Cerebellar nuclear complex (tissue), 1 donor: ENCODE data around the gene LGALS12.
A peak's percentile ranks its signal among the peaks of the same experiment; 100 is the strongest.
"Not testable (repeated sequence)": the region's sequence is repeated elsewhere in the genome, so short reads cannot be mapped to it uniquely, and the experiment has no call there.

Source experiments
- DNase-seq, 2 experiments: peaks; one replicate each; lab custom pipeline; 2025; lab: John Stamatoyannopoulos, UW

Gene LGALS12

GRCh38 chr11:63504933-63505586, 824 bp upstream of the LGALS12 start:
- no peak for DNase-seq

GRCh38 chr11:63506876-63507275, 992 bp downstream of the LGALS12 start:
- DNase-seq = no peak

GRCh38 chr11:63507511-63507910, 1.6 kb downstream of the LGALS12 start:
- no peak for DNase-seq

- DNase-seq = no peak
These were observed 2.1 kb downstream of the LGALS12 start for GRCh38 chr11:63508009-63508408.

GRCh38 chr11:63508745-63509144, 2.9 kb downstream of the LGALS12 start:
- no peak for DNase-seq

DNA sequence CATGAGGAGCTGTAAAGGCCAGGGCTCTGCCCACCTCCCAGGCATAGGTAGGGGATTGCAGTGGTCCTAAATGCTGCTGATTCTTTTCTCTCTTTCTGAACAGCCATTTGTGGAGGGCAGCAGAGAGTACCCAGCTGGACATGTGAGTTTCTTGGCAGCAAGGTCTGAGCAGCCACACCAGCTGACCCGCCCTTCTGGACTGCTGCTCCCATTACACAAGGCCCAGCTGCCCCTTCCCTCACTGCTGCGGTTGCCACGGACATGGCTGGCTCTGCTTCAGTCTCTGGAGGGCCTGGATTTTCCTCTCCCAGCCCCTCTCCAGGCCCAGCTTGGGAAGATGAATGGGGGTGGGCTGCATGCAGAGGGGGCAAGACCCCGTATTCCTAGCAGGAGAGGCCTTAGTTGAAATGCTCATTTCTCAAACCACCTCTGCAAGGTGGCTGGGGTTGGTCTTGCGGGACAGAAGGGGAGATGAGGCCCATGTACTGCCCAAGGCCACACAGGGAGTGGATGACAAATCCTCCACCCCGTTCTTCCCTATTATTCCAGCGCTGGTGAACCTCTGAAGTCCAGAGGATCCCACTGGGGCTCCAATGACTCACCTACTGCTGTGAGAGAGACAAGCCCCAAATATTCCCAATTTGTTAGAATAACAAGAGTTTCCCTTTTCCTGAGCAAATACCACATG, 4.6 kb downstream of the LGALS12 start:
- DNase-seq = peak in 1 of 2 experiments; percentile 7

DNA sequence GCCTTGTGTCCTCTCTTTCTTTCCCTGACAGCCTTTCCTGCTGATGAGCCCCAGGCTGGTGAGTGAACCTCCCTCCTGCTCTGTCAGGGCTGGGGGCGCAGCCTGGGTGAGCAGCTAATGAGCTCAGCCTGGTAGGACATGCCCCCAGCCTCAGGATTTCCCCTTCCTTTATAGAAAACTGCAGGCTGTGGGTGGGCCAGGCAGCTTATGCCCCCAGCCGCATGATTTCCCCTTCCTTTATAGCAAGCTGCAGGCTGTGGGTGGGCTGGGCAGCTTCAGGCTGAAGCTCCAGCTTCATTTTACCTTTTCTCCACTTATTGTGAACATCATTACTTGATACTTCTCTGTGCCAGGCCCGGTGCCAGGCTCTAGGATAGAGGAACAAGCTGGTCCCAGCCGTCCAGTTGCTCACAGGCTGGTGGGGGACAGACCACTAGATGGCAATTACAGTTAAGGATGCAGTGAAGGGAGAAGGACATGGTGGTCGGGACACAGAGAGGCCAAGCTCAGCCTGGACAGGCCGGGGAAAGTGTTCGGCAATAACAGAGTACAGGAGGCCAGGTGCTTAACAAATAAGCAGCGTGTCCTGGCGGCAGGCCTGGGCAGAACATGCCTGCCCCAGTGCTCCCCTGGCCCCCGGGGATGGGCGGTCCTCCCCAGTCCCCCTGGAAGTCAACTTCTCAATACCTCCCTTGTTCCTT, 5.3 kb downstream of the LGALS12 start:
- DNase-seq = no peak

- no peak for DNase-seq
These were observed 6.9 kb downstream of the LGALS12 start for GRCh38 chr11:63512816-63513215.

- DNase-seq = no peak
These were observed 10.2 kb downstream of the LGALS12 start for GRCh38 chr11:63516109-63516508.

DNA sequence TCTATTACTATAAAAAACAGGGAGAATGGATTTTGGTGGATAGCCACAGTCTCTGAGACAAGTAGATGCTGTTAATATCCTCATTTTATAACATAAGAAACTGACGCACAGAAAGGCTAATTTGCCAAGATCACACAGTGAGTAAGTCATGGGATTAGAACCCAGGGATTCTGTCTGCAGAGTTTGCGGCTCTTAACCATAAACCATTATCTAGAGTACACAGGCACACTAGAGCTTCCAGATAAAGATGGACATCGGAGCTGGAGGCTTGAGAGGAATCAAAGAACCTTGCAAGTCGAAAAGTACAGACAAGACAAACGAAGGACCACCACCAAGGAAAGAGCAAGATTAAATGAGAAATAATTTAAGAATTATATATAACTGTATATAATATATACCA, 11.3 kb downstream of the LGALS12 start:
- no peak for DNase-seq

DNA sequence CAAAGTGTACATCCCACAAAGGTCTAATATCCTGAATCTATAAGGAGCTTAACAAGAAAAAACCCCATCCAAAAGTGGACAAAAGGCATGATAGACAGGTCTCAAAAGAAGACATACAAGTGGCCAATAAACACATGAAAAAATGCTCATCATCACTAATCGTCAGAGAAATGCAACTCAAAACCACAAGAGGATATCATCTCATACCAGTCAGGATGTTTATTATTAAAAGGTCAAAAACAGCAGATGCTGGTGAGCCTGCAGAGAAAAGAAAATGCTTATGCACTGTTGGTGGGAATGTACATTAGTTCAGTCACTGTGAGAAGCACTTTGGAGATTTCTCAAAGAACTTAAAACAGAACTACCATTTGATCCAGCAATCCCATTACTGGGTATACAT, 12.7 kb downstream of the LGALS12 start:
- DNase-seq = no peak

DNA sequence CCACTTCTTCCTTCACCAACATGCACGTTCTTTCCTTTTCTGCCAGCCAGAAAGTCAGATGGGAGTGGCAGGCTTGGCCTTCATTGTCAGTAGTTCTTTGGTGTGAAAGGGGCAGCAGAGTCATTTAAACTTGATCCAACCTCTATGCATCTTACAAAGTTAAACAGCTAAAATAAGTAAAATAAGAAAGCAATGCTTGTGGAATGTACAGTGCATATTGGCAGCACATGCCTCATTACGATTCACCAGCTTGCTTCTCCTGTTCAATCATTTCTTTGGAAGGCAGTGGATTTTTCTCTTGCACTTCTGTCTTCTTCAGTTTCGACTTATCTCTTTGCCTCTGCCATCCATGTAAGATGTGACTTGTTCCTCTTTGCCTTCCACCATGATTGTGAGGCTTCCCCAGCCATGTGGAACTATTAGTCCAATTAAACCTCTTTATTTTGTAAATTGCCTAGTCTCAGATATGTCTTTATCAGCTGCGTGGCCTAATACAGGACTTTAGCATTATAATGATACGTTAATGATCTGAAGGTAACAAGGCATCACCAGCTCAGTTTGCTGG, 14.8 kb downstream of the LGALS12 start:
- DNase-seq = no peak

GRCh38 chr11:63521896-63522295, 16.0 kb downstream of the LGALS12 start:
- no peak for DNase-seq

GRCh38 chr11:63523151-63523550, 17.3 kb downstream of the LGALS12 start:
- no peak for DNase-seq

DNA sequence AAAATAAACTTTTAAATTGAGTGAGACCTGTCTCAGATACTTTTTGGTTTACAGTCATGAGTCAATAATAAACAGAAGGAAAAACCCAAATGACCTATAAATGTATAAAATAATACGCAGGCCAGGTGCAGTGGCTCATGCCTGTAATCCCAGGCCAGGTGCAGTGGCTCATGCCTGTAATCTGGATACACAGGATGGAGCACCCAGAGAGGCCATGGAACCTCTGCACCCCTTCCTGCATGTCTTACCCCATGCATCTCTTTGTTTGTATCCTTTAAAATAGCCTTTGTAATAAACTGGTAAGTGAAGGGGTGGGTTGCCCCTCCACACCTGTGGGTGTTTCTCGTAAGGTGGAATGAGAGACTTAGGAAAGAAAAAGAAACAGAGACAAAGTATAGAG, 21.8 kb downstream of the LGALS12 start:
- DNase-seq = no peak

- DNase-seq = not testable (repeated sequence)
These were observed 22.3 kb downstream of the LGALS12 start for GRCh38 chr11:63528156-63528555.

DNA sequence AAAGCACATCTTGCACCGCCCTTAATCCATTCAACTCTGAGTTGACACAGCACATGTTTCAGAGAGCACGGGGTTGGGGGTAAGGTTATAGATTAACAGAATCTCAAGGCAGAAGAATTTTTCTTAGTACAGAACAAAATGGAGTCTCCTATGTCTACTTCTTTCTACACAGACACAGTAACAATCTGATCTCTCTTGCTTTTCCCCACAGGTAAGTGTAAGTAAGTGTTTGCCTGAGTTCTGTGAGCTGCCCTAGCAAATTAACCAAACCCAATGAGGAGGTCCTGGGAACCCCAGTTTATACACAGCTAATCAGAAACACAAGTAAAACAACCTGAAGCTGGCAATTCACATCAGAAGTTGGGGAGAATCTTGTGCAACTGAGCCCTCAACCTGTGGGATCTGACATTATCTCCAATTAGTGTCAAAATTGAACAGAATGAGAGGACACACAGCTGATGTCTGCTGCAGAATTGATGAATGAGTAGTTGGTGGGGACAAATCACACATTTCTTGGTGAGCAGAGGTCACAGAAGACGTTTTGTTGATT, 22.9 kb downstream of the LGALS12 start:
- not testable (repeated sequence) for DNase-seq

DNA sequence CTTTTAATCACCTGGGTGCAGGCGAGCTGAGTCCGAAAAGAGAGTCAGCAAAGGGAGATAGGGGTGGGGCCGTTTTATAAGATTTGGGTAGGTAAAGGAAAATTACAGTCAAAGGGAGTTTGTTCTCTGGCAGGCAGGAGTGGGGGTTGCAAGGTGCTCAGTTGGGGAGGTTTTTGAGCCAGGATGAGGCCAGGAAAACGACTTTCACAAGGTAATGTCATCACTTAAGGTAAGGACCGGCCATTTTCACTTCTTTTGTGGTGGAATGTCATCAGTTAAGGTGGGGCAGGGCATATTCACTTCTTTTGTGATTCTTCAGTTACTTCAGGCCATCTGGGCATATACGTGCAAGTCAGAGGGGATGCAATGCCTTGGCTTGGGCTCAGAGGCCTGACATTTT, 23.5 kb downstream of the LGALS12 start:
- DNase-seq = not testable (repeated sequence)

DNA sequence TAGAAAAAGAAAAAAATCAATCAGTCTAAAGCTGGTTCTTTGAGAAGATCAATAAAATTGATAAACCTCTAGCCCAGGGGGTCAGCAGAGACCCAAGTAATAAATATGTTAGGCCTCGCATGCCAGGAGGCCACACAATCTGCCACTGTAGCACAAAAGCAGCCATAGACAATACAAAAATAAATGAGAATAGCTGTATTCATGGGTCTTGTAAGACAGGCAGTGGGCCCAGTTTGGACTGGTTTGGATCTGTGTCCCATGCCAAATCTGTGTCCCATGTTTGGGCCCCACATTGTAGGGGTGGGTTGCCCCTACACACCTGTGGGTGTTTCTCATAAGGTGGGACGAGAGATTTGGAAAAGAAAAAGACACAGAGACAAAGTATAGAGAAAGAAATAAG, 24.1 kb downstream of the LGALS12 start:
- DNase-seq = no peak

- not testable (repeated sequence) for DNase-seq
These were observed 25.3 kb downstream of the LGALS12 start for GRCh38 chr11:63531074-63531792.

DNA sequence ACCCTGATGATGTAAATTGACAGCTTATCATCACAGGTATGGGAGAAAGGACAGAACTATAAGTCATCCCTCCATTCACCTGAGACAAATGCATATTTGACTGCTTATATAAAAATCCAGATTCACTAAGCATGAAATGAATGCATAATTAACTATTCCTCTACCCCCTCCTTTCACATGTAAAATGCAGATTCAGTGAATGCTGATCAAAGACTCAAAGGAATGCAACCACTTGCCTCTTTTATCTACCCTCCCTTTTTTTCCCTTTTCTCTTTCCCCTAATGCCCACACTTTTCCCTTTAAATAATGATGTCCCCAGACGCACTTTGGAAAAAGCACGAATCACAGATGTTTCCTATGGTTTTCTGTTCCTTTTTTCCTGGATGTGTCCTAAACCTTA, 26.2 kb downstream of the LGALS12 start:
- no peak for DNase-seq
